Measurements from ENCODE around the gene INSIG2.
"Not testable (repeated sequence)": the region's sequence is repeated elsewhere in the genome, so short reads cannot be mapped to it uniquely, and the experiment has no call there.

Gene INSIG2

DNA sequence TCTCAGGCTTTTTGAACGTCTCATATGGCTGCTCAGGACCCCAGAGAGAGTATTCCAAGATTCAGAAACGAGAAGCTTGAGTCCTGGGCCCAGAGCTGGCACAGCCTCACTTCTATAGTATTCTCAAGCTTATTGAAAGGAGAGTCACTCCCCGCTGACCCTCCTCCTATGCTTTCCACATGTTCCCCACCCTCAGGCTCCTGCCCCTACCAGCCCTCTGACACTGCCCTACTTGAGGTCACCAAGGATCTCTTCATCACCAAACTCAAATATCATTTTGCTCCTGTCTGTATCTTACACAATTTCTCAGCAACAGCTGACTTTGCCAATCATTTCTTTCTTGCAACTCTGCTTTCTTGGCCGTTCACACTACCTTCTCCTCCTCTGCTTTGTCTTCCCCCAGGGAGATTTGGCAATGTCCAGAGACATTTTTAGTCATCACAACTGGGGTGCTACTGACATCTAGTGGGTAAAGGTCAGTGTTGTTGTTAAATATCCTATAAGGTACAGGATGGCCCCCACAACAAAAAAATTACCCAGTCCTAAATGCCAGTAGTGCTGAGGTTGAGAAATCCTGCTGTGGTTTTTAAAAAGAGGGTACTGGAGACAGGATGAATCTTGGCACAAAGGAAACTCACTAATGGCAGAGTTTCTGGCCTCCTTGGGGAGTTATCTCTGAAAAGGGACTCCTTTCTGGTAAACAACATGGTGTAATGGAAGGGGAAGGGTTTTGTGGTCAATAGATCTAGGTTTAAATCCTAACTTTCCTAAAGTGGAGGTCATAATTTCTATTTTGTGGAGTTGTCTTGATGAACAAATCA is 26.9 kb upstream of the INSIG2 start:
- peak; percentile 43 for DNase-seq (ENCODE audit: low read depth)

DNA sequence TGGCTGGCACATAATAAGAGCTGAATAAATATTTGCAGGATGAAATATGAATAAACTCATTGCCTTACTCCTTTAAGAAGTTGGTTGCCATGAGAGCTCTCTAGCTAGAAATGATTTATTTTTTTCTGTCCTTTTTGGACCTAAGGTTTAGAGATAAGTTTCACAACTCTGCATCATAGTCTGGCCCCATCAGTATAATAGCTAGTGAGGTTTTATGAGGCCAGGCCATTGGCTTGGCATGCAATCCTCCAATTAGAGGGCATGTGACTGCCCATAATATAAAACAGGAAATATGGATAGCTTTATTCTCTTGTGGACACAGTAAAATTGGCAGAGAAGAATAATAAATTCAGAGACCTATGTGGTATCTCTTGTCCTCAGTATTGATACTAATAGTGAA is 26.2 kb upstream of the INSIG2 start:
- DNase-seq (ENCODE audit: low read depth), result no peak

DNA sequence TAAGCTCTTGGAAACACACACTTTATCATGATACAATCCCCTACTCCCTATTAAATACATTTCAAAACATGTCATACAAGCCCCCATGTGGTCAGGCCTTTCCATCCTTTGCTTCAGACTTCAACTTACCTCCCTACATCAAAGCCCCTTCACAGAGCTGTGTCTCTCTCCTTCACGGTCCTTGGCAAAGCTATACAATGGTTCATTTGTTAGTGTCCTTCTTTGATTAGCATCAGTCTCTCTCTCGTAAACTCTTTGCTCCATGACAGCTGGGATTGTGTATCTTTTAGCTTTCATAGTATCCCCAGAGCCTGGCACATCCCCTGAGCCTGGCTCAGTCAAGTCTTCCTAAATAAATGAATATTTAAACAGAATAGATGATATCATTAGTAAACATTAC is 25.6 kb upstream of the INSIG2 start:
- no peak for DNase-seq (ENCODE audit: low read depth)

DNA sequence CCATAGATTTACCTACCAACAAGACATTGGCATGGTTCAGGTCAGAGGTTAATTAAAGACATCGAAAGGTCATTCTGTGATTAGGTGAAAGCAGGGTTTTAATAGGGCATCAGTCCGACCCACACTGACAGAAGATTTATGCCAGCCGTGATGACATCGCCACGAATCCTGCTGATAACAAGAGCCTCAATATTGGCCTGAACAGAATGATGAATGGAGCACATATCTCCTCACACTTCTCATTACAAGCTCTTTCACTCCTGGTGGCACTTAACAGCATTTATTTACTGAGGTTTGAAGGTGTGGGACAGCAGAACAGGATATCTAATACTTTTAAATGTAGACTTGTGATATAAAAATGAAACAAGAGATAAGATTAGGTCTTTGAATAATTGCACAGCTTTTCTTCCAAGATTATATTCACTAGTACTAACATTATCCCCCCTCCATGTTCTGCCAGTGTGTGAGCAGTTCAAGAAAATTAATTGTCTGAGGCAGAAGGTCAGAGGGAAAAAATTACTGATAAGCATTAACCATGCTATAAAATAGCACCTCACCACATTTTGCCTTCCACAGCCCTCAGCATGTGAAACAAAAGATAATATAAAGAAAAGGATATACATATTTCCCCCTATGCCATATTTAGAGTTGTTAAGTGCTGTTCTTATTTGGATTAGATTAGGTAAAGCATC is 23.1 kb upstream of the INSIG2 start:
- DNase-seq (ENCODE audit: low read depth), result no peak

DNA sequence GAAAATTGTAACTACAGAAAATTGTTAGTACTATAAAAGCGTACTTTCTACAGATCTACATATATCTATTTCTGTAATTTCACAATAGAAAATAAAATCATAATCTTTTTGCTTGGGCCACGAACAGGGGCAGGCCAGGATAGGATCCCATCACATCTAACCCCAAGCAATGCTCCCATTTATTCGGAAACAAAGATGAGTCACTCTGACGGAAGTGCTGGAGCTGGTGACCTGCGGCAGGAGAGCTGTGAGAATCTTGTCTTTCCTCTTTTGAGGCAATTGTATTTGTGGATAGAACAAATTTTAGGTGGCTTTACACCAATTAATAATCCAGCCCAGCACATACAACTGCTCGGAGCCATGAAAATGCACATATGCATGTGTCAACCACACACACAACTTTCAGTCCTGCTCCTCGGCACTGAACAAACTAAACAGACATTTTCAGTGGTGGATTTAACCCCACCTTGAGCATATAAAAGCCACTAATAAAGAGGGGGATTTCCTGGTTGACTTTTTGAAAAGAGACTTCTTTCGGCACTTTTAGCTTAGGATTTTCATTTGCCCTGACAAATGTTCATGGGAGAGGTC is 22.3 kb upstream of the INSIG2 start:
- DNase-seq (ENCODE audit: low read depth), result no peak

DNA sequence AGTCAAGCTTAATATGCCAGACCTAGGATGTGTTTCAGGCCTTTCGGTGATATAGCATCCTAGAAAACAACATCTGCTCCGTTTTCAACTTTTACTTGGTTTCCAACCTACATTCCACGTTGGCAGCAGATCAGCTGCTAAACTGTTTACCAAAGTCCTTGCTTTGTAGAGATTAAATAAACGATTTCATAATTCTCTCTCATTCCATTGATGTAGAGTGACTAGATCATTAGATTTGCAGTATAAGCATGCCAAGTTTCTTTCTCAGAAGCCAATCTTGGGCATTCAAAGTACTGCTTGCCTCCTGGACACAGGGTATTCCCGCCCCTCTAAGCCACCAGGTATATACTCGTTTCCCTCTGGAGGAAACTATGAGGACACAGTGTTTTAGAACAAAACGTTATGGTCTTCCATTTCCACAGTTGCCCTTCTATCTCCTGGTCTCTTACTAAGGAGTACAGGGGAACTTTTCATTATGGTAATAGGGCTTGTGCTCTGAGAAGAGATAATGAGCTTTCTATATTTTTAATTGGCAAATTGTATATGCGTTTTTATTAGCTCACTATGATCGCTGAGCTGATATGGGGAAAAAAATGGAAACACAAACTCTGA is 10.5 kb upstream of the INSIG2 start:
- no peak for DNase-seq (ENCODE audit: low read depth)

DNA sequence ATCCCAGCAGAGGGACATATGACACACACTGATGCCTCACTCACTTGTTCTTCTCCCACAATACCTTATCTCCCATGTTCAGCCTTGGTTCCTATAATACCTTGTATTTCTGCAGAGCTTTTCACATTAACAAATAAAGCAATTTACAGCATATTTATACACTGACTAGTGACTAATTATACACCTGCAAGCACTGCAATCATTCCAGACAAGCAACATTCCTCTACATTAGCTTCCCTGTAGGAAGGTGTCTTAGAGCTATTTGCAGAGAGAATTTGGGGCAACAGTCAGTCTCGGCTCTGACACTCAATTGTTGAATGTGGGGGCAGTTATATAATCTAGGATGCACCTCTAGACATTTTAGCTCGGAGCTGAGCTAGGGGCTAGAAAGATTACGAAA is 9.5 kb upstream of the INSIG2 start:
- no peak for DNase-seq (ENCODE audit: low read depth)

DNA sequence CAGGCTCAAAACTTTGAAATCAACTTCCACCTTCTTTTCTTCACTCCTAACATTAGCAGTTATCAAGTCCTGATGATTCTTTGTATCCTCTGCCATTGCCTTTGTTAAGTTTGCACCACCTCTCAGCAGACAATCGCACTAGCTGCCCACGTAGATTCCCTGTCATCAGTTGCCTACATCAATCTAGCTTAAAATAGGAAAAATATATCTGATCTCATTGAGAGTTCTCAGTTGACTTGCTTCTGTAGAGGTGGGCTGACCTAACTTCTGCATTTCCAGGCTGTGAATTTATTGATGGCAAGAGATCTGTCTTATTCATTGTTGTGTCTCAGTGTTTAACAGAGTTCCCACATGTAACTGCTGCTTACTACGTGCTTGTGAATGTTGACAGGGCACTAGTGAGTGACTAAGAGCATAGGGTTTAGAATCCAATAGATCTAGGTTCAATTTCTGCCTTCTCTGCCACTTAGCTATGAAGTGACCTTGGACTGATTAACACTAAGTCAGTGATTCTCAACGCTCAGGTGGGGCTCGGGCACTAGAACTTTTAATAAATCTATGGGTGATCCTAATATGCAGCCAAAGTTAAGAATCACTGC is 3.7 kb upstream of the INSIG2 start:
- no peak for DNase-seq (ENCODE audit: low read depth)

DNA sequence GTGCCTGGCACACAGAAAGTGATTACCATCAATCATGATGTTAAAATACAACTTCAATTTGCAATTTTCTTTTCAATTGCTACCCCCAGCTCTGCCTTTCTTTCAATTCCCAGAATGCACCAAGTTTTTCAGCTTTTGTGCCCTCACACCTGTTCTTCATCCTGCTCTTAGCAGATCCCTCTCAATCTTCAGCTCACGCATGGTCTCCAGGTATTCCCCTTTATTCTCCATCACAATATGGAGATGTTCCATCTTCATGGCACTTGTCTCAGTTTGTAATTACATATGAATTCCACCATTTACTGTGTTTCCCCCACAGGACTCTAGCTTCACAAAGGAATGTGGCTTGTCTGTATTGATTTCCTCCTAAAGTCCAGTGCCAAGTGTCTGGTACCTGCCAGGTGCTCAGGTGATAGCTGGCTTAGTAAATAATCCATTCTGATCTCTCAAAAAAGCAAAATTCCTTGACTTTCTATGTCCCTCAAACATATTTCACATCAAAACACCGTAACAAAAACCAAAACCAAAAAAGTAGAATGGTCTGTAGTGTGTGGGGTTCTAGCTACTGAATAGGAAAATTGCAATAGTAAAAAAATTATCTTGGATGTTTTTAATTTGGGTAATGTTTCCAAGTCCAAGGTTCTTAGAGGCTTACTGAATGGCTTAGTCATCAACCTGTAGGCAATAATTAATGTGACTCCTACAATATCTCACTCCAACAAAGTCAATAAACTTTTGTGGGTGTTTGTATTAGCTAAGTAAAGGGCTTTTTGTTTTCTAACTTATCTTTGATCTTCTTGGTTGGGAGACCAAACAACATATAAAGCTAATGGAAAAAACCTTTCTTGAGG is 2.9 kb upstream of the INSIG2 start:
- DNase-seq (ENCODE audit: low read depth), result no peak

DNA sequence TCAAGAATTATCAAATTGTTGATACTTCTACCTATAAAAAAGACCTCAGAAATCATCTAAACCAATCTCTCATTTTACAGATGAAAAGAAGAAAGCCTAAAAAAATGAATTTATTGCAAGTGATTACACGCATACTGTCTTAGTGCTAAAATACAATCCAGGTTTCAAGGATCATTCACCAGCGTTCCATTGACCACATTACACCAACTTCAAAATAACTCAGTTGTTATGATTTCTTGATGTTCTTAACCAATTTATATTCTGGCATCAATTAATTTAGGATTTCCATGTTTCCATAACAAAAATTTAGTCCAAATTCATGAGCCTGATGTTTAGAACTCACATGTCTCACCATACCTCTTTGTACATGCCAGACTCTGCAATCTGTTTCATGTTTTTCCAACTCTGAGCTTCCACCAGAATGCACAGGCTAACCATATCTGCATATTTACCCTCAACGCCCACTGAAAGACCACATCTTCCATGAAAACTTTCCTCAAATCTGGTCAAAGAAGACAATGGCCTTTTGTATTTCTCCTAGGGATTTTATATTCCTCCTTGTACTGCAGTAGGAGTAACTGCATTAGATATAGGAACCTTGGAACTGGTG is 2.1 kb upstream of the INSIG2 start:
- DNase-seq (ENCODE audit: low read depth), result no peak

DNA sequence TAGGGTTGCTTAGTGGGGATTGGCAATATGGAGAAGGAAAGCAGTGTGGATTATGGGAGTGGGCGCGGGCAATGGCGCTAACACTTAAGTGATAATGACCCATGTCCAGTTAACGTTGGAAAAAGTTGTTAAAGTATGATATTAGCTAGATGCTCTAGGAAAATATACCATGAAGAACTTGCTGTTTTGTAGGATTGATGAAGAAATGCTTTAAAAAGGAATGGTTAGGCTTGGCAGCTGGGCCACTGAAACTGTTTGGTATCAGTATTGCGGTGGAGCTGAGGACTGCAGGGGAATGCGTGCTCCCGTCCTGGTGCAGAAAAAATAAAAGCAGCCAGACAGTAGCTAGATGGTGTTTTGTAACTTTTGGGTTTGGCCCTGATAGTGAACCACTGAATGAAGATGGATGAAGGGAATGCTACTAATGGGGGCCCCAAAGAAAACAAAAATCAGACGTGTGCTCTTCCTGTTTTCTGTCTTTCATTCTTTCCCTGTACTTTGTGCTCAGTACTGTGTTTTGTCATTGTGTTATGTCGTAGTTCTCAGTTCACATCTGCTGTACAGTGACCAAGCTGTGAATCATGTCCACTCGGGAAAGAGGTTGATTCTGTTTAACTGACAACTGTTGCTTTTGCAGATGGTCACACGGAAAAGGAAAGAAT is 999 bp downstream of the INSIG2 start:
- no peak for DNase-seq (ENCODE audit: low read depth)

DNA sequence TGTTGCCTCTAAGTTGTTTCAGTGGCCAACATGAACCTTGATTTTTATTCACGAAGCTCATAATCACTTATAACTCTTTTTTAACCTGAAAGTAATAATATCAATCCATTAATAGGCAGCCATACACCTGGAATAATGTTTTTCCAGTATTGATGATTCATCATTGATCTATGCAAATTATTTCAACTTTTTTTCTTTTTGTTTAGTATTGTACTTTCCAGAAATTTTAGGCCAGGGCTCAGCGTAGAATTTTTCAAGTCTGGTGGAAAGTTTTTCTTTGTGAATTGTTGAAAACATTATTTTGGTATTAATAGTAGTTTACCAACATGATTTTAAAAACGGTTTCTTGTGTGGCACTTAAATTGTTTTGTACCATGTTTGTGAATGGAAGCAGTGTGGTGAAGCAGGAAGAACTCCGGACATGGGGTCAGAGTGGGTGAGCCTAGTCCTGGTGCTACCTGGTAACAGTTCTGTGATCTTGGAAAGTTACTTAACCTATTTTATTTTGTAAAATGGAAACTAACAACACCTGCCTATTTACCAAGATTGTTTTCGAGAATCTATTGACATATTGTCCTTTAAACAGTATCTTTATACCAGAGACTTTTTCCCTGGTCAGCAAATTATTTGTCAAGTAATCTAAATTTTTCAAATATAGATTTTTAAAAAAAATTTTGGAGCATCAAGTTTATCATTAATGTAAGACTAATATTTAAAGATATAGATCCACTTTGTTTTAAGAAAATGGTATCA is 2.3 kb downstream of the INSIG2 start:
- no peak for DNase-seq (ENCODE audit: low read depth)

DNA sequence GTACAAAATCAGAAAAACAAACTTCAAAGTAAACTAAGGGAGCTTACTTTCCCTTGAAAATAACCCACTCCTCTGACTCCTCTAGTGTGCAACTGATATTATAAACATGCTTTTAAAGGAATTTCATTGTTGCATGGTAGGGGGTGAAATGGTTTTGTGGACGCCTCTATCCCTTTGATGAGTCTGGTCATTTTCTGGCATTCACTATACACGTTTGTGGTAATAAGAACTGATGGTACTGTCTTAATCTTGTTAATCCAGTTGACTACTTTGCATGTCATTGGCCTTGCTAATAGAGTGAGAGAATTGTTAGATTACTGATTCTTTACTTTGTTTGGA is 2.8 kb downstream of the INSIG2 start:
- no peak for DNase-seq (ENCODE audit: low read depth)

DNA sequence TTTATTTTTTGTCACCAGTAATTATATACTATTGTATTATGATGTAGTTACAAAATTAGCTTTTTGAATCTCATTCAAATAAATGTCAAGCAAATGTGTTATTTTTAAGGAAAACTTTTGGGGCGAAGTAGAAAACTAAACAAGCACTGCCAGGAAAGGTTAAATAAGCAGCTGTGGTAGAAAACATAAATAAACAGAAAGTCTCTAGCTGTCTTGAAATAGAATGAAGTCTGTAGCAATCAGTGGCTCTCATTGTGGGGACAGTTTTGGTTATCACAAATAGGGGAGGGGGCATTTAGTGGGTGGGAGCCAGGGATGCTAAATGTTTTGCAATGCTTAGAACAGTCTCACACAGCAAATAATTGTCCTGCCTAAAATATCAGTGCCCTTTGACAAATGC is 3.4 kb downstream of the INSIG2 start:
- DNase-seq (ENCODE audit: low read depth), result no peak

DNA sequence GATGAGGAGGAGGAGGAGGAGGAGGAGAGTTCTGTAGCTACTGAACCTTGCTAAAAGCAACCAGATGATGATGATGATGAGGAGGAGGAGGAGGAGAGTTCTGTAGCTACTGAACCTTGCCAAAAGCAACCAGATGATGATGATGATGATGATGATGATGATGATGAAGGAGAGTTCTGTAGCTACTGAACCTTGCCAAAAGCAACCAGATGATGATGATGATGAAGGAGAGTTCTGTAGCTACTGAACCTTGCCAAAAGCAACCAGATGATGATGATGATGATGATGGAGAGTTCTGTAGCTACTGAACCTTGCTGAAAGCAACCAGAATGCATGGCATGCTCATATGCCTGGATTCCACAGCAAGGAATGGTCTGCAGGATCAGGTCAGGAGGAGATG is 5.8 kb downstream of the INSIG2 start:
- DNase-seq (ENCODE audit: low read depth), result not testable (repeated sequence)

DNA sequence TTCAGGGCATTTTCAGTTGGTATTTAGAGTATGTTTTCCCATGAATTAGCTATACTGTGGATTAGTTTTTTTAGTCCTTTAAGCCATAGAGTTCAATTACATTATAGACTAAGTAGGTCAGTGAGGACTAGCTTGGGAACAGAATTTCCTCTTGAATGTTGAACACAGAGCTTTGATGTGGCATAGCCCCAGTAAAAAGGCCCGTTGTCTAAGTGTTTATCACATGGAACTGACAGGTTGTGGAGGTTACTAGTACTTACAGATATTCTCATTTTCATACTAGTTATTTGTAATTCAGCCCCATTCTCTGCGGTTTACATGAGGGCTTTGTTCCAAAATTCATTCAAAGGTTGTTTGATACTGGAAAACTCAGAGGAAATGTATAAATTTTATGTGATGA is 6.2 kb downstream of the INSIG2 start:
- no peak for DNase-seq (ENCODE audit: low read depth)

DNA sequence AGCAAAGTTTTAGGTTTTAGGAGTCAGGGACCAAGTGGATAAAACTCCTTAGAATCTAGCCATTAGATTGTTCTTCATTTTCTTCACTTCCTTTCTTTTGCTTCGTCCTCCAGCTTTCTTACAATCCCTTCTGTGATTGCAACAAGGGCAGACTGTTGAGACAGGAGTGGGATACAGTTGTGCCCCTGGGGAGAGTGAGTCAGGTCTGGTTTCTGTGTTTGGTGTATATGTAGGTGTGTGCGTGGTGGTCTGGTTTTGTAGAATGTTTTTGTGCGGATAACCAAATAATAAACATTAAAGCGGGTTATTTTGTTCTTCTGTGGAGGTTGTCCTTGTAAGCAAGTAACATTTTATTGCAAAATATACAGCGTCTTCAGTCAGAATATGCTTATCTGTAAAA is 7.3 kb downstream of the INSIG2 start:
- no peak for DNase-seq (ENCODE audit: low read depth)

DNA sequence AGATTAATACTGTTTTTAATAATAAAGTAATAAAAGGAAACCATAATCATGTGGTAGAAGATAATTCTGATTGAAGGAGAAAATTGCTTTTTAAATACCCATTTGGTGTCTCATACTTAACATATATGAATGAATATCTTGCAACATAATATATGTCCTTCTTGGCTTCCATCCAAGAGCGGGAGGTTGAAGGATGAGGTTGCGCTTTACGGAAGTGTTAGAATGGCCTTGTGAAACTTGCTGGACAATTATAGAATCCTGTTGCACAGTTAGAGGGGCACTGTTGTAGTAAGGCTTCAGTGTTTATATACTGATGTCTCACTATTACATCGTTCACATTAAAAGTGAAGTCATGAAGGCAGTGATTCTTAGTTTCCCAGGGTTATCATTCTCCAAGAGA is 9.4 kb downstream of the INSIG2 start:
- DNase-seq (ENCODE audit: low read depth), result no peak

DNA sequence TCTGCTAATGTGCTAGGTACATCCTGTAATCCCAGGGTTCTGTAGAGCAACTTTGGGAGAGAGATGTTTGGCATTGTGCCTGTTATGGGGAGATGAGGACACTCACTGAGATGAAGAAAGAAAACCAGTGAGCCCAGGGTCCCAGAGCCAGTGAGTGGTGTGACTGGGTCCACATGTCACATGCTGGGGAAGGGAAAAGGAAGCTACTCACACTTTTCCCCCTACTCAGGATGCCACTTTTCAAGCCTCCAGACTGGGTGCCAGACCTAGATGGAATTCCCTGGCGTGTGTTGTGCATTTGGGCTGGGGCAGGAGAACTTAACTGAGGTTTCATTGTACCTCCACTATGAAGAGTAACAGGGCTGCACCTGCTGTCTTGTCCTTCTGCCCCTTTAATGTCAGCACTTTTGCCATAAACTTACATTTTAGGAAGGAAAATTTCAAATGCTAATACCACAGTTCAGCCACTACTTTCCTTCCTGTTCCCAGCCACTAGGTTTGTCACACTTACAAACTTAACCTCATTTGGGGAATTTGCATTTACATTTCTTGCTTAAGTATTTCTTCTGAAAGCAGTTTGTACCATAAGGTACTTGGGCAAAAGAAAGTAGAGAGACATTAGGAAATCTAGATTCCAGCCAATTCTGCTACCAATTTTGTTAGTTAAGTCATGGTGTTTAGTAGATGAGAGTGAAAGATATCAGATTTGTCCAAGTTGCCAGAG is 10.2 kb downstream of the INSIG2 start:
- no peak for DNase-seq (ENCODE audit: low read depth)

All from fibroblast of the conjunctiva (primary cell).